CD4-positive, alpha-beta memory T cell (primary cell): ENCODE measurements around the gene DIABLO. TPM values are rescaled to one million over a fixed set of nuclear protein-coding genes. Genes with fewer than 3 reads are reported as not detected.

Experiments used
- CTCF ChIA-PET: fragments of 350-600 bp; sonication (Branson Sonifier 250); formaldehyde crosslinking; loops from one replicate; lab custom pipeline; 2021; ENCODE audit warnings: inconsistent platforms; ENCODE audit not compliant: partially characterized antibody; lab: Charles Lee
- POLR2A ChIA-PET: fragments of 350-600 bp; sonication (Branson Sonifier 250); formaldehyde crosslinking; loops from one replicate; lab custom pipeline; 2021; ENCODE audit not compliant: partially characterized antibody; lab: Charles Lee
- DNase-seq, 5 donors: peaks; one replicate each; pipeline versions ENCODE4 v3.0.0 to v3.0.0-alpha.2; 2020 to 2022; ENCODE audit warnings: mixed read lengths in 1 of 5
- H3K27ac ChIP-seq: one replicate; pipeline ENCODE4 v1.7.0; 2013; ENCODE audit warnings: low read depth, low read length
- H3K27me3 ChIP-seq: 2 replicates; pipeline ENCODE4 v1.7.0; 2013; ENCODE audit warnings: mild to moderate bottlenecking, low read length, moderate library complexity; ENCODE audit not compliant: insufficient read depth
- H3K36me3 ChIP-seq: 2 replicates; pipeline ENCODE4 v1.7.0; 2013; ENCODE audit warnings: mild to moderate bottlenecking, low read length, moderate library complexity; ENCODE audit not compliant: insufficient read depth
- H3K4me1 ChIP-seq: 2 replicates; pipeline ENCODE4 v1.7.0; 2013; ENCODE audit warnings: mild to moderate bottlenecking, low read length, moderate library complexity; ENCODE audit not compliant: insufficient read depth
- H3K4me3 ChIP-seq, 2 donors: one replicate each; pipeline ENCODE4 v1.7.0; 2013; ENCODE audit warnings: low read length in 2 of 2, mild to moderate bottlenecking in 1 of 2
- H3K9me3 ChIP-seq, 2 donors: one replicate each; pipeline ENCODE4 v1.7.0; 2013; ENCODE audit warnings: low read length in 2 of 2, control low read depth in 1 of 2; ENCODE audit not compliant: control insufficient read depth in 1 of 2
- H3K27ac Mint-ChIP-seq, 7 donors: one replicate each; pipeline ENCODE4 v1.8.0; 2020 to 2021; ENCODE audit warnings: mixed read lengths in 7 of 7, mild to moderate bottlenecking in 6 of 7, inconsistent platforms in 3 of 7, moderate library complexity in 3 of 7
- H3K27me3 Mint-ChIP-seq, 2 donors: one replicate each; pipeline ENCODE4 v1.8.0; 2020 to 2021; ENCODE audit warnings: mixed read lengths in 2 of 2
- H3K36me3 Mint-ChIP-seq, 2 donors: one replicate each; pipeline ENCODE4 v1.8.0; 2020 to 2021; ENCODE audit warnings: mixed read lengths in 2 of 2, inconsistent platforms in 1 of 2, mild to moderate bottlenecking in 1 of 2
- H3K4me1 Mint-ChIP-seq, 4 donors: one replicate each; pipeline ENCODE4 v1.8.0; 2020 to 2021; ENCODE audit warnings: mixed read lengths in 4 of 4, mild to moderate bottlenecking in 1 of 4
- H3K4me3 Mint-ChIP-seq, 8 donors: one replicate each; pipeline ENCODE4 v1.8.0; 2020 to 2021; ENCODE audit warnings: mixed read lengths in 8 of 8, mild to moderate bottlenecking in 7 of 8, moderate library complexity in 6 of 8, inconsistent platforms in 3 of 8
- H3K9me3 Mint-ChIP-seq, 8 donors: one replicate each; pipeline ENCODE4 v1.8.0; 2020 to 2021; ENCODE audit warnings: mixed read lengths in 8 of 8, mild to moderate bottlenecking in 5 of 8, inconsistent platforms in 3 of 8, moderate library complexity in 1 of 8
- intact Hi-C: fragments of 100-400 bp; cut with micrococcal nuclease; formaldehyde crosslinking; loops from one replicate; pipeline ENCODE4 v1.15.1; 2023
- polyA plus RNA-seq, 2 donors: library from polyadenylated mRNA; unstranded; fragments of 300-500 nt; fragmentation: Illumina TruSeq; gene quantifications; one replicate each; pipeline ENCODE4 v1.2.3, GENCODE V29; 2021
- total RNA-seq, 2 experiments: library from RNA; stranded (reverse); gene quantifications; one replicate each; pipeline ENCODE4 v1.2.3, GENCODE V29; 2021

Gene DIABLO
- total and polyA plus RNA-seq, 4 experiments from 2014 or later: 40.0 to 62.0 (median 52.9) TPM

DNA sequence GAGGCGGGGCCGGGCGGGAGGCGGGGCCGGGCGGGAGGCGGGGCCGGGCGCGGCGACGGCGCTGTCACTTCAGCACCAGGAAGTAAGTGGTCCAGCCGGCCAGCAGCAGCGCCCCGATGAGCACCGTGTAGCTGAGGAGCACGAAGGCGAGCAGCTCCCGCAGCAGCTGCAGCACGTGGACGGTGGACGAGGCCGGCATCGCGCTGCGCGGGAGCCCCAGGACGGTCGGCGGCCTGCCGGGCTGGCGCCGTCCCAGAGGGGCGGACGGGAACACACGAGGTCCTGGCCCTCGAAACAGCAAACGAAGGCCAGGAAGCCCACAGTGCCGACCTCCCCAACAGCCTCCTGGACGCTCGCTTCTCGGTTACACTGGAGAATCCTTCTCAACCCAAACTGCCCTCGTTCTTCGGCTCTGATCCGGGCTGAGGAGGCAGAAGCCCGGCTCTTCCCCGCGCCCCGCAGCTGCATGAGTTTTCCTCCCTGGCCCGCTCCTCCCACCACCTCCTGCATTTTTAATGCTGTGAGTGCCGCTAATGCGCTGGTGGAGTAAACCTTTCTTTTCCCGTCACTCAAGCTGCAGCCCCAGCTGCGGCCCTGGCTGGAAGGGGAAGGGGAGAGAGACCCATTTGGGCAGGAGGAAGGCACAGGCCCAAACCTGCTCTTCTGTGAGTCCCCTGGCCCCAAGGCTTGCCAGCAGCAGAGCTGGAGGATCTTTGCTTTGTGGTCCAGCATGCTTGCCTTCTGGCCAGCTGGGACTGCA lies 694 bp upstream of the DIABLO start:
- H3K27ac Mint-ChIP-seq: peak overlapping the region in 4 of 7 donors; percentile 17 to 92 (median 76)
- ChIA-PET POLR2A (interaction anchor here (0.5 to 9.5 kb wide), 24 partner anchors 10 to 1139 kb away, joined by 3 to 155 read pairs (median 6); partner anchors contain the start of genes B3GNT4, CFAP251, DENR and KNTC1), CTCF (interaction anchor here (0.6 to 5.4 kb wide), 5 partner anchors 15 to 132 kb away, joined by 3 to 28 read pairs (median 3); partner anchors contain the start of gene B3GNT4)
- H3K27ac ChIP-seq: no peak overlapping the region
- H3K27me3 Mint-ChIP-seq: no peaks in the 10 kb centered on the region
- peaks cover 36% of the 10 kb centered on the region for H3K4me1 ChIP-seq
- peak overlapping the region in 1 of 2 donors; percentile 63 for H3K4me3 ChIP-seq
- no peaks in the 10 kb centered on the region for H3K9me3 ChIP-seq
- DNase-seq: peak in 1 of 5 donors; percentile 9
- intact Hi-C loops: loop anchor here (1.0 to 10.0 kb wide), 9 partner anchors 18 to 822 kb away; partner anchors contain the start of genes KNTC1, OGFOD2, RNF34 and VPS33A
- H3K27me3 ChIP-seq: no peaks in the 10 kb centered on the region
- H3K4me1 Mint-ChIP-seq: peaks cover 26 to 54% (median 37%) of the 10 kb centered on the region in 4 donors
- no peaks in the 10 kb centered on the region for H3K9me3 Mint-ChIP-seq
- H3K4me3 Mint-ChIP-seq: peak overlapping the region; percentile 72 to 93 (median 82)
- H3K36me3 Mint-ChIP-seq: peaks cover 20 to 45% of the 10 kb centered on the region in 2 donors
- H3K36me3 ChIP-seq: peaks cover 24% of the 10 kb centered on the region

DNA sequence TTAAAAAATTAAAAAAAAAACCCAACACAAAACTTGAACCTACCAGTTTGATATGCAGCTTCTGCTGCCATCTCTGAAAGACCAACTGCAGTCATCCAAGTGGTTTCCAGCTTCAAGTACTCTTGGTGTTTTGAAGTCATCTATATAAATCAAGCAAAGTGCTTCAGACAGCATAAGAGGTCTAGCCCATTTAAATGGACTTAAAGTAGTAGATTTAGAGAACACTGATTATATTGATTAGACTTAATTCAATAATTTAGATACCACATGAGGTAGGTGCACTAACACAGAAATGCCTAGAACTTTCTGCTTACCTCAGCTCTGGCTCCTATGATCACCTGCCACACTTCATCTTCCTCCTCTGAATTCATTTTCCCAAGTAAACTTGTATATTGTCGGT lies 9.4 kb downstream of the DIABLO start:
- Mint-ChIP-seq H3K4me1 (peaks cover 3 to 10% (median 6%) of the 10 kb centered on the region in 4 donors), H3K27me3 (no peaks in the 10 kb centered on the region), H3K36me3 (peaks cover 32 to 49% of the 10 kb centered on the region in 2 donors), H3K4me3 (no peak overlapping the region), H3K9me3 (no peaks in the 10 kb centered on the region), H3K27ac (peak overlapping the region in 1 of 7 donors; percentile 15)
- H3K27me3 ChIP-seq: no peaks in the 10 kb centered on the region
- no peak overlapping the region for H3K27ac ChIP-seq
- ChIA-PET POLR2A (interaction anchor here (0.9 to 2.6 kb wide), 2 partner anchors 9 kb away, joined by 3 to 7 read pairs; partner anchors contain the start of gene DIABLO), CTCF (interaction anchor here (1.3 to 3.1 kb wide), 3 partner anchors 8 to 161 kb away, joined by 3 to 9 read pairs (median 4); no protein-coding TSS in a partner anchor)
- no peaks in the 10 kb centered on the region for H3K9me3 ChIP-seq
- intact Hi-C loops: no loop called here
- peaks cover 56% of the 10 kb centered on the region for H3K36me3 ChIP-seq
- H3K4me1 ChIP-seq: no peaks in the 10 kb centered on the region
- H3K4me3 ChIP-seq: no peak overlapping the region
- no peak for DNase-seq

DNA sequence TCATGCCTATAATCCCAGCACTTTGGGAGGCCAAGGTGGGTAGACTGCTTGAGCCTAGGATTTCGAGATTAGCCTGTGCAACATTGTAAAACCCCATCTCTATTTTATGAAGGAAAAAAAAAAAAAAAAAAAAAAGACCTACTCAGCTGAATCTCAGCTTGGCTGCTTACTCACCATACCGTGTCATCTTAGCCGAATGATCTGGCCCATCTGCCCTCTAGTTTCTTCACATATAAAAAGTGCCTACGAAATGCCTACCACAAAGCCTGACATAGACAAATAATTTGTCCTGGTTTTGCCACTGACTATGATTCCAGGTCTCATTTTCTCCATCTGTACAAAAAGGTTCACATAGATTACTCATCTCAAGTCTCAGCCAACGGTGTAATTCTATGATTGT lies 10.1 kb downstream of the DIABLO start:
- CTCF ChIA-PET: interaction anchor here (0.6 to 3.1 kb wide), 7 partner anchors 9 to 160 kb away, joined by 3 to 9 read pairs (median 3); no protein-coding TSS in a partner anchor
- Histone ChIP-seq H3K4me1 (no peaks in the 10 kb centered on the region), H3K27ac (no peak overlapping the region), H3K36me3 (peaks cover 52% of the 10 kb centered on the region), H3K27me3 (no peaks in the 10 kb centered on the region), H3K9me3 (no peaks in the 10 kb centered on the region), H3K4me3 (no peak overlapping the region)
- H3K9me3 Mint-ChIP-seq: no peaks in the 10 kb centered on the region
- intact Hi-C loops: no loop called here
- no peak overlapping the region for H3K4me3 Mint-ChIP-seq
- no peak for DNase-seq
- no peaks in the 10 kb centered on the region for H3K27me3 Mint-ChIP-seq
- H3K4me1 Mint-ChIP-seq: peaks cover 3 to 6% (median 4%) of the 10 kb centered on the region in 4 donors
- POLR2A ChIA-PET: interaction anchor here (1.1 to 2.6 kb wide), 2 partner anchors 10 to 29 kb away, joined by 4 to 7 read pairs; partner anchors contain the start of gene DIABLO
- peaks cover 31 to 47% of the 10 kb centered on the region in 2 donors for H3K36me3 Mint-ChIP-seq
- H3K27ac Mint-ChIP-seq: peak overlapping the region in 1 of 7 donors; percentile 78

DNA sequence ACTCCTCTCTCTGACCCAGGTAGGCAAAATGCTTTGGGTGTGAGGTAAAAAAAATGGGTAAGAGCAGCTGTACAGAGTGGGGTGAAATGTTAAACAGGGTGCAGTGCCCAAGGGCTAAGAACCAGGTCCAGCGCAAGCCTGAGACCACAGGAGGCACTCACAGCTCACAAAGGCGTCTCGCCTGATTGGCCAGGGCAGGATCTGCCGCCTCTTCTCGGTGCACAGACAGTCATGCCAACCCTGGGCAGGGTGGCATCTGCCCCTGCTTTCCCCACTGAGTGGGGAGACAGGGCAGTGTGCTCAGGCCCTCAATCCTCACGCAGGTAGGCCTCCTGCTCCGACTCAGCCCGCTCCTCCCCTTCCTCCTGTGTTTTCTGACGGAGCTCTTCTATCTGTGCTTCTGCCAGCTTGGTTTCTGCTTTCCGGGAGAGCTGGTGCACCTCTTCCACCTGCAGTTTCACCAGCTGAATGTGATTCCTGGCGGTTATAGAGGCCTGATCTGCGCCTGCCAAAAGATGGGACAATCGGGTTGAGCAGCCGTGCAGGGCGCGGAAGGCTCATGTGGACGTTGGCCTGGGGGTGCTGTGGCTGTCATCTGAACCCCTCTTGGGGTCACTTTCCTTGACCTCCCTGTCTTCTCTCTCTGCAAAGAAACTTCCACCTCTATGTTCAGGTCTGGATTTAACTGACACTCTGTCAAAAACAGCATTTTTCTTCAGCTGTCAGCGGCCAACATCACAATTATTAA lies 17.6 kb downstream of the DIABLO start:
- intact Hi-C loops: no loop called here
- peaks cover 5 to 11% (median 9%) of the 10 kb centered on the region in 4 donors for H3K4me1 Mint-ChIP-seq
- Histone ChIP-seq H3K27me3 (no peaks in the 10 kb centered on the region), H3K9me3 (no peaks in the 10 kb centered on the region), H3K4me1 (no peaks in the 10 kb centered on the region), H3K27ac (no peak overlapping the region), H3K4me3 (no peak overlapping the region), H3K36me3 (peaks cover 22% of the 10 kb centered on the region)
- ChIA-PET CTCF (interaction anchor here (1.4 kb wide), 1 partner anchor 154 kb away, joined by 5 read pairs; no protein-coding TSS in a partner anchor), POLR2A (interaction anchor here (0.9 to 2.1 kb wide), 2 partner anchors 8 to 18 kb away, joined by 3 to 6 read pairs; partner anchors contain the start of gene DIABLO)
- peaks cover 17 to 32% of the 10 kb centered on the region in 2 donors for H3K36me3 Mint-ChIP-seq
- H3K9me3 Mint-ChIP-seq: no peaks in the 10 kb centered on the region
- H3K27ac Mint-ChIP-seq: peak overlapping the region in 1 of 7 donors; percentile 52
- no peak overlapping the region for H3K4me3 Mint-ChIP-seq
- no peak for DNase-seq
- peaks cover 0 to 2% of the 10 kb centered on the region in 2 donors for H3K27me3 Mint-ChIP-seq

- Mint-ChIP-seq H3K27ac (peak overlapping the region in 2 of 7 donors; percentile 52 to 63), H3K9me3 (no peaks in the 10 kb centered on the region), H3K4me3 (no peak overlapping the region), H3K36me3 (peaks cover 17 to 32% of the 10 kb centered on the region in 2 donors), H3K27me3 (peaks cover 0 to 2% of the 10 kb centered on the region in 2 donors), H3K4me1 (peaks cover 5 to 19% (median 12%) of the 10 kb centered on the region in 4 donors)
- DNase-seq: no peak
- no peak overlapping the region for H3K4me3 ChIP-seq
- H3K27me3 ChIP-seq: no peaks in the 10 kb centered on the region
- intact Hi-C loops: no loop called here
- H3K36me3 ChIP-seq: peaks cover 17% of the 10 kb centered on the region
- POLR2A ChIA-PET: interaction anchor here (0.9 to 2.1 kb wide), 2 partner anchors 9 to 19 kb away, joined by 3 to 6 read pairs; partner anchors contain the start of gene DIABLO
- no peaks in the 10 kb centered on the region for H3K9me3 ChIP-seq
- CTCF ChIA-PET: no interaction called here
- H3K4me1 ChIP-seq: peaks cover 8% of the 10 kb centered on the region
- no peak overlapping the region for H3K27ac ChIP-seq
Observed at GRCh38 chr12:122207391-122207790, 18.5 kb downstream of the DIABLO start.

GRCh38 chr12:122206976-122207375 lies 18.9 kb downstream of the DIABLO start:
- POLR2A ChIA-PET: interaction anchor here (1.6 to 2.1 kb wide), 2 partner anchors 19 to 38 kb away, joined by 6 to 7 read pairs; partner anchors contain the start of gene DIABLO
- no peak overlapping the region for H3K4me3 ChIP-seq
- peaks cover 0 to 2% of the 10 kb centered on the region in 2 donors for H3K27me3 Mint-ChIP-seq
- H3K27me3 ChIP-seq: no peaks in the 10 kb centered on the region
- H3K36me3 Mint-ChIP-seq: peaks cover 14 to 29% of the 10 kb centered on the region in 2 donors
- H3K27ac ChIP-seq: no peak overlapping the region
- peaks cover 13% of the 10 kb centered on the region for H3K36me3 ChIP-seq
- CTCF ChIA-PET: no interaction called here
- peaks cover 9% of the 10 kb centered on the region for H3K4me1 ChIP-seq
- peak overlapping the region in 2 of 7 donors; percentile 72 to 88 for H3K27ac Mint-ChIP-seq
- peak overlapping the region in 1 of 8 donors; percentile 35 for H3K4me3 Mint-ChIP-seq
- H3K9me3 Mint-ChIP-seq: no peaks in the 10 kb centered on the region
- intact Hi-C loops: no loop called here
- H3K4me1 Mint-ChIP-seq: peaks cover 5 to 20% (median 12%) of the 10 kb centered on the region in 4 donors
- H3K9me3 ChIP-seq: no peaks in the 10 kb centered on the region
- peak in 1 of 5 donors; percentile 7 for DNase-seq
